GM23338 (cell line): ENCODE measurements around the gene NDC80.

Experiments
- CREB1 ChIP-seq: fragments of 250-450 bp; sonication (Bioruptor Pico); IDR thresholded peaks from 2 replicates; pipeline ENCODE4 v1.5.0; 2020; ENCODE audit warnings: low read depth, mild to moderate bottlenecking, moderate library complexity
- CTCF ChIP-seq, 2 experiments: fragments of 200-600 bp in 1 of 2; sonication (generic) in 1 of 2; conservative IDR thresholded peaks; 2 replicates each; pipeline versions ENCODE4 v1.5.1 to v1.6.1; 2016 to 2017; ENCODE audit warnings: antibody characterized with exemption in 2 of 2, low read depth in 2 of 2, mild to moderate bottlenecking in 2 of 2, moderate library complexity in 1 of 2
- EZH2 ChIP-seq: fragments of 200-600 bp; sonication (generic); IDR thresholded peaks from one replicate; pipeline ENCODE4 v1.8.0; 2017; ENCODE audit warnings: antibody characterized with exemption, mild to moderate bottlenecking, low read depth; ENCODE audit not compliant: unreplicated experiment
- POLR2AphosphoS5 ChIP-seq: IDR thresholded peaks from 2 replicates; pipeline ENCODE4 v1.6.1; 2016; ENCODE audit warnings: antibody characterized with exemption, low read depth
- STAT1 ChIP-seq: IDR thresholded peaks from one replicate; pipeline ENCODE4 v1.6.1; 2016; ENCODE audit warnings: antibody characterized with exemption; ENCODE audit not compliant: unreplicated experiment
- ZNF331 ChIP-seq: fragments of 250-450 bp; sonication (Bioruptor Pico); IDR thresholded peaks from 2 replicates; pipeline ENCODE4 v1.5.0; 2020; ENCODE audit warnings: low read depth, mild to moderate bottlenecking, moderate library complexity

DNA sequence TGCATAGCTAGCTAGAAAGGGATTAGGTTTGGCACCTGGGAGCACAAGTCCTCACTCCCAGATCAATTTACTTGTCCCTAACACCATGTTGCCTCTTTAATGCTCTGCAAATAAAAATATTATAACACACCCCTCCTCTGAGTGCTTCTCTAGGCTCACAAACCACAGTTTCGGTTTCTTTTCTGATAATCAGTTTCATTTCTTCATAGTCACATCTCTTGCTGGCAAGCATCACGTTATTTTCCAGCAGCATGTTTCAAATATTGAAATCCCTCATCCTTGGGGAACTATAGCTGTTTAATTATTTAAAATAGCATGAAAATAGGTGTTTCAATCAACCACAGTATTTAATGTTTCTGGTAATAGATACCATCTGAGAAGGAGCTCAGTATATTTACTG is 70.3 kb downstream of the NDC80 start:
- no peak for TF ChIP-seq CTCF (conservative IDR thresholded peaks at IDR 0.05; ENCODE audit: low read depth in 2 of 2)
- no peak for TF ChIP-seq POLR2AphosphoS5
- no peak for TF ChIP-seq STAT1
- no peak for TF ChIP-seq ZNF331 (CRISPR knock-in tag)
- TF ChIP-seq CREB1, result no peak
- TF ChIP-seq EZH2, result no peak
